G401 (cell line): Measurements from ENCODE around the gene XPR1. TPM values are rescaled to one million over a fixed set of nuclear protein-coding genes. Genes with fewer than 3 reads are reported as not detected.

Experiments
- DNase-seq: peaks from one replicate; pipeline ENCODE4 v3.0.0-alpha.2; 2015; ENCODE audit warnings: low spot score
- in situ Hi-C: cut with HindIII; loops from 2 replicates; pipeline ENCODE4 v1.10.0; 2016; ENCODE audit warnings: low sequenced_read_pairs, mixed read lengths
- total RNA-seq: library from RNA; depleted of rRNA; stranded (reverse); fragments of >200 nt; shearing (Covaris generic); gene quantifications from 2 replicates; pipeline ENCODE4 v1.2.3, GENCODE V29; 2014

Gene XPR1
- total RNA-seq, 1 experiment from 2014 or later: 29.6 TPM

DNA sequence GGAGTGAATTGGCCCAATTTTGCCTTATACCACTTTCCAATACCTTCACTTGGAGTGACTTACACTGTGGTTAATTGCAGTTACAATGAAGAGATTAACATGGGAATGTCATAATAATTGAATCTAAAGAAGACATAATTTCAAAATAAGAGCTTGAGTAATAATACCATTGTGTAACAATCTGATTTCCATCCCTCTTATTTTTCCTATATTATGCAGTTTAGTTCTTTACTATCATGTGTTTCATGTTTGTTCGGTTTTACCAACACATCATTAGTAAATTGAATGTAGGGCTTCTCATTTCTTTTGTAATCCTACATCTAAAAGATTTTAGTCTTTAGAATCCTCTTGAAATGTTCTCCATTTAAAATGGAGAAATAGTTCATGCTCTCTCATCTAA, 19.2 kb upstream of the XPR1 start:
- no peak for DNase-seq
- in situ Hi-C loops: no loop called here

DNA sequence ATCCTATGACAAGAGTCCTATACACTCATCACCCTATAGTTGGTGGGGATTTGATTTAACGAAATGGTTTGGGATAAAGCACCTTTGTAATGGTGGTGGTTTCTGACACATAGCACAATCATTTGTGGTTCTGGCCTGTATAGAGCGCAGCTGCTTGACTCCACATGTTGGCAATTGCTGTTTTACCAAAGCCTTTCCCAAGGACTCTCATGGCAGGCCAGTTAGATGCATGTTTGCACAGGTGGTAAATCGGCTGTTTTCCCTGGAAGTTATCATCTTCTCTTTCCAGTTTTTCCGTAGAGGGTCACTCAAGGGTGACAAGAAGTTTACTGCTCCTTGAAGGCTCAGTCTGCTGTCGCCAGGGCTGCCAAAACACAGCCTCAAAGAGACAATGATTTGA, 17.1 kb upstream of the XPR1 start:
- in situ Hi-C loops: no loop called here
- no peak for DNase-seq

DNA sequence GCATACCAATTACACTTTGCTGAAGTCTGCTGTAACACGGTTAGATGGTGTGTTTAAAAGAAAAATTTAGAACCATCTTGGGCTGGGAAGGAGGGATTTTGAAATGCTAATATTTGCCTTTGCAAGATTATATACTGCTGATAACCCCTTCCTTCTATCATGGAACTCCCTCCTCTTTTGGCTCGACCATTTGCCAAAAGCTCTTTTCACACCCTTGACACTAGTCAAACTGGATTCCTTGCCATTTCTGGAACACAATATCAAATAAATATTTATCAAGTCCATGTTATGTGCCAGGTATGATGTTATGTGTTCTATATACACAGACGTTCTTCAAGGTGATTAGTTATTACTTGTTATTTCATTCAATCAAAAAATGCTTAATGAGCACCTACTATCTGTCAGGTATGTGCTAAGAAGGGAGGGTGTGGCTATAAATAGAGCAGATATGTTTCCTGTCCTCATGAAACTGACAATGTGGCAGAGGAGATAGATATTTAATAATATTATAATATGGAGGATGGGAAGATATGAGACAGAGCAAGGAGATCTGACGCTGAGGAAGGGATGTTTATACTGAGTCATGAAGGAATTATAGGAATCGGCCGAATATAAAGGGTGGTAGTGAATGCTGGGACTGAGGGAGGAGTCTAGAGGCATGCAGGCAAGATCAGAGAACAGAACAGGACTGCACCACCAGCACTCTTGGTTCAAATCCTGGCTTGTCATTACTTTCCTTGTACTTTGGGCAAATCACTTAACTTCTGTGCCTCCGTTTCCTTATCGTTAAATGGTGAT, 16.1 kb upstream of the XPR1 start:
- DNase-seq: no peak

DNA sequence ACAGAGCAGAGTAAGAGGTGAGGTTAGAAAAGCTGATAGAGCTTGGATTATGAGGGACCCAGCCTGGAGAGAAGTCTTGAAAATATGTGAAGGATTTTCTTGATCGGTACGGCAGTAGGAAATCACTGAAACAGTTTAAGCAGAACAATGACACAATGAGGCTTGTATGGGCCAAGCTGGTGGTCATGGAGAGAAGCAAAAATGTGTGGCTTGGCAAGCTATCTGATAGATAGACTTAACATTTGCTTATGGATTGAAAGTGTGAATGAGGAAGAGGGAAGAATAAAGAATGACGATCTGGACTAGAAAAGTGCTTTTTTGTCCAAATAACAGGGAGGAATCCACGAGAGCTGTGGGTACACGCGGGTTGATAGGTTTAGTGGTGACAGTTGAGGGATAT, 15.4 kb upstream of the XPR1 start:
- in situ Hi-C loops: no loop called here
- no peak for DNase-seq

More for the DNA sequence above, 16.1 kb upstream of the XPR1 start:
- in situ Hi-C loops: no loop called here

DNA sequence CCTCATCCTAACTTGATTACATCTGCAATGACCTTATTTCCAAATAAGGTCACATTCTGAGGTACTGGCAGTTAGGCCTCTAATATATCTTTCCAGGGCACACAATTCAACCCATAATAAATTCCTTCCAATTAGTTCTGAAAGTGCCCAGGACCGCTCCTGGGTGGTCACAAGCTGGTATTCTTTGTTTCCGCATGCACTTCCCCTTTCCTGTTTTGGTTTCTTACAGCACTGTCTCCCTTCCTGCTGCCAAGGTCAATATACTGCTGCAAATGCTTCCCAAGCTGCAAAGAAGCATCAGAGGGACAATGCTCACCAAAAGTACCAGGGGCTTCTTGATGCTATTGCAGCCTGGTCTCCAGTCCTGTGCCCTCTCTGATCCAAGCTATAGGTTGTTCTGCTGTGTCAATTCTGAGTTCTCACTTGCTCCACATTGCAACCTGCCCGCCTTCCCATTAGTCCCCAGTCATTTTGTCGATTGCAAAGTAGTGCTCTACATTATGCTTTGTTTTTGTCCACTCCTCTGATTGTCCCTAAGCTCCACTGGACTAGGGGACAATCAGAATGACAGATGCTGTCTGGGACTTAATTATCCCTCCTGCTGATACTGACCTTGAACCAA, 13.9 kb upstream of the XPR1 start:
- in situ Hi-C loops: no loop called here
- no peak for DNase-seq

DNA sequence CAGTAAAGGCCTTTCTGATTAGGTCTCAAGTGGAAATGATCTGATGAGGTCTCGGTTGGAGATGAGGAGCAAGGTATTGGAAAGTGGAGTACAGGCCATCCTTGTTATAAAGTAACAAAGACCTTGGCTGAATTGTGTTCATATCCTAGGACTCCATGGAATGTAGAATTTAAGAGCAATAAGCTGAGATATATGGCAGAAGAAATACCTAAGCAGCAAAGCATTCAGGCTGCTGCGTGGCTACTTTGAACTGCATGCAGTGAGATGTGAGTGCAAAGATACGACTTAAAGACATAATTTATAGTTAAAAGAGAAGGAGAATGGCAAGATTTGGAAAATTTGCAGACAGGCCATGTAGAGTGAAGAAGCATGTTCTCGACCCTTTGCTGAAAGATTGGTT, 11.2 kb upstream of the XPR1 start:
- in situ Hi-C loops: no loop called here
- DNase-seq: no peak

DNA sequence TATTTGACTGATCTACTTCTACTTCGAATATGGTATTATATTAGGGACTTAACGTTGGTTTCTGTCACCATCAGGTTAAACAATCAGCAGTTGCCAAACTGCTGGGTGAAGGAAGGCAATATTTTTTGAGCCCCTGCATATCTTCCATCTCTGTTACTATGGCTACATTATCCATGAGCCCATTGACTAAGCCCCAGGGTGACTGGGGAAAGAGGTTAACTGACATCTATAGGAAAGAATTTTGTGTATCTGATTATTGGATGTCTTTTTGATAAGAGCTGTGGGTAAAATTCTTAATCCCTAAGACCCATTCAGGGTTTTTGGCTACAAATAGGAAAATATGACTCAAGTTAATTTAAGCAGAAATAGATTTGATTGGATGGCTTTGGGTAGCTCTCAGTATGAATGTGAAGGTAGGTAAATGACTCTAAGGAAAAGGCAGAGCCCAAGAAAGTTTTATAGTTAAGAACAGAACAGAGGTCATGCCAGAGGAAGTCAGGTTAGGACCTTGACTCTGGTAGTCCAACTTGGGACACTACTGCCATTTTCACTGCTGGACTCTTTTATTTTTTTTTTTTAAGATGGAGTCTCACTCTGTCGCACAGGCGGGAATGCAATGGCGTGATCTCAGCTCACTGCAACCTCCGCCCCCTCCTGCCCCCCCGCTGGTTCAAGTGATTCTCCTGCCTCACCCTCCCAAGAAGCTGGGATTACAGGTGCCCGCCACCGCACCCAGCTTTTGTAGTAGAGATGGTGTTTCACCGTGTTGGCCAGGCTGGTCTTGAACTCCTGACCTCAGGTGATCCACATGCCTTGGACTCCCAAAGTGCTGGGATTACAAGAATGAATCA, 8.9 kb upstream of the XPR1 start:
- in situ Hi-C loops: no loop called here
- no peak for DNase-seq

DNA sequence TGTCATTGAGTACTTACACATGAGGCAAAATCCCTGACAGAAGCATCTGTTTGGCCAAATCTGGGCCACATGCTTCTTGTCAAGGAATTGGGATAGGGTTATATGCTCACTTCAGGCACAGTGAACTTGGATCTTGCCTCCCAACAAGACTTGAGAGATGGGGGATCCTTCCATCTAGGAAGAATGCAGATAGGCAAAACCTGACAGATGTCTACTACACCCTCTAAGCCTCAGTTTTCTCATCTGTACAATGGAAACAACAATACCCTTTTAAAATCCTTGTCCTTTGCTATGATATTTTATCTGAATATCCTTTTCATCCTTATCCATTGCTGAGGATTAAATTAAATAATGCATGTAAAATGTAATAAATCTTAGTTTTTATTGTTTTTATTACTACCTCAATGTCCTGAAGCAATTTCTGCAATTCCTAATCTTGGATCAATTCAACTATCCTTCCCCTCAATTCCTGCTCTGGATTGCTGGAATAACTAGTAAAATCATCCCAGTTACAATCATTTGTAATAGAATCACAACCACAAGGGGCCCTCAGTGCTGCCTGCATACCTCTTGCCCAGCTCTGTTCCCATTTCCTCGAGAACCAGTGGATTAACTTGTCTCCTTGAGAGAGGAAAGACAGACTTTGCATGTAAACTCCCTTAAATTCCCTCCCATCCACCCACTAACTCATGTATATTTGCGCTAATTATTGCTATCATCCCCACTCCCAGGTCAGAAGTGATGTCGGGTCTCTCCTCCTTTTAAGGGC, 8.1 kb upstream of the XPR1 start:
- in situ Hi-C loops: no loop called here

DNA sequence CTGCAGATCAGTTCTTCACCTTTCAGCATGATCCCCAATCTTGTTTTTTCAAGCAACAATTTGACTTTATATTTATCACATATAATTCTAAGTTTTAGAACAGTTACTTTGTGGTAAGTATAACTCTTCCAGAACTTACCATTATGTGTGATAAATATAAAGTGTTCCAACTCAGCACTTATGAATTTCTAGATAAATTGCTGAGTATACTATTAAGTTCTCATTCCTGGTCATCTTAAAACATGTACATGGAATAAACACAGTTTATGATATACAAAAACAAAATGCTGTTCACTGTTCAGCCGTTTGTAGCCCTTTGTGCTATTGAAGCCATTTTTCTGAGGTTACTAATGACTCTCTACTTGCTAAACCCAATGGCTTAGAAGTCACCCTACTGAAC, 5.1 kb upstream of the XPR1 start:
- in situ Hi-C loops: no loop called here
- DNase-seq: no peak

More for the DNA sequence above, 8.1 kb upstream of the XPR1 start:
- DNase-seq: no peak

DNA sequence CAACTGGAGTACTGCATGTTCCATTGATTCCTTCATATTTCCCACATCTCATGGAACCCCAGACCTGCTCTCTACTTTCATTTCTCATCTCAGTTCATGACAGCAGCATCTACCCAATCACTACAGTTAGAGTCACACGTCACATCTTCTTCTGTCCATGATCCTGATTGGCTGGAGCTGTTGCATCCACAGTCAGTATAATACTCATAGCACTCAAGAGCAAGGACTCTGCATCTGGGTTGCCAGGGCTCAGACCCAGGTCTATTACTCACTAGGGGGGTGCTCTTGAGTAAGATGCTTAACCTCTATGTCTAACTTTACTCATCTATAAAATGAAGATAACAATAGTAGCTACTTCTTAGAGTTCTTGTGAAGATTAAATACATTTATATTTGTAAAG, 4.4 kb upstream of the XPR1 start:
- DNase-seq: no peak
- in situ Hi-C loops: no loop called here

DNA sequence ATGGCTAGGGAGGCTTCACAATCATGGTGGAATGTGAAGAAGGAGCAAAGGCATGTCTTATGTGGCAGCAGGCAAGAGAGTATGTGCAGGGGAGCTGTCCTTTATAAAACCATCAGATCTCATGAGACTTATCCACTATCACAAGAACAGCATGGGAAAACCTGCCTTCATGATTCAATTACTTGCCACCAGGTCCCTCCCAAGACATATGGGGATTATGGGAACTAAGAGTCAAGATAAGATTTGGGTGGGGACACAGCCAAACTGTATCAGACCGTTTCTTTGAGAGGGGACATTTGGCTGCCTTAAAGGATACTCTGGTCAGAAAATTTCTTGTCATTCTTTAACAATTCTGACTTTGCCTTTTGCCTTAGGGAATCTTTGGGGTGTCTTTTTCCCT, 3.2 kb upstream of the XPR1 start:
- in situ Hi-C loops: no loop called here
- no peak for DNase-seq

DNA sequence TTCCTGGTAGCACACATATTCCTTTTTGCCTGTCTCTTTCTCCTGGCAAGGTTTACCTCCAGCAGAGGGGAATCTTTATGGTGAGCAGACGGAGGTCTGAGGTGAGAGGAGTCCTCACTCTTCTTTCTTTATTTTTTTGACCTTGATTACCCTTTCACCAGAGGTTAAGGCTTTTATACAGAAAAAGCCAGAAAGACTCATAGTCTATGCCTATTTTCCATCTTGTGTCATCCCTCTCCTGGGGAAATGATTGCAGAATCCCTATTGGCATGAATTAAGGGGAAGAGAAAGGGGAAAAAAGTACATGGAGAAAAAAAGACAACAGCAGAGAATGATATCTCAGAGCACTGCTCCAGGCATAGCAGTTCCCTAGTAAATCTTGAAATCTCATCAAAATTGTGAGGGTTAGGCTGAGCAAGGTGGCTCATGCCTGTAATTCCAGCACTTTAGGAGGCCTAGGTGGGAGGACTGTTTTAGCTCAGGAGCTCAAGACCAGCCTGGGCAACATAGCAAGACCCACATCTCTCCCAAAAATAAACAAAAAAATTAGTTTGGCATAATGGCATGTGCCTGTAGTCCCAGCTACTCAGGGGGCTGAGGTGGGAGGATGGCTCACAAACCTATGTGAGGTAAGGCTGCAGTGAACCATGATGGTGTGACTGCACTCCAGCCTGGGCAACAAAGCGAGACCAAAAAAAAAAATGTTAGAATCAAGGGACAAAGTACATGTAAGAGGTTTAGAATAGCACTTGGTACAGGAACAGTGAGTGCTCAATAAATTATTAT, 1.2 kb upstream of the XPR1 start:
- DNase-seq: no peak
- in situ Hi-C loops: no loop called here

DNA sequence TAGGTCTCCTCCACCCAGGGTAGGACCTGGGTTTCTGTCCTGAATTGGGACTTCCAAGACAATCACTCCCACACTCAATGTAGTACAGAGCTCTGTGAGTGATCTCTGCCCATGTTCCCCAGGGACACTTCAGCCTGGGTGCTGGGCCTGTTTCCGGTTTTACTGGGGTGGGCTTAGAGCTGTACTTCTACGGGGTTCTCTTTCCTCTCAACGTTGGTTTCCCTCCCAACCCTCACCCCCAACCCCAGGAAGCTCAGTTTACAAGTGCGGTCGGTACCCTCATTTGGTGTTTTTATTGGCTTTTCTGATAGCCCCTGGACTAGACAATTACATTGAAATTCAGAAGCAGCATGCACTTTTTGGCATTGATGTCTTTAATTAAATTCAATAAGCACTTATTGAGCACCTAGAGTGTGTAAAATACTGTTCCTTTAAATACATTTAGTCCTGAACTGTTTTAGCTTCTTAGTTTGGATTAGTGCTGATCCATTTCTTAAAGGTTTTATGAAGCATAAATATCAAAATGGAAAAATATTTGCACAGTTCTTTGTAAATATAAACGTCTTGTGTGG, 542 bp upstream of the XPR1 start:
- no peak for DNase-seq
- in situ Hi-C loops: no loop called here

DNA sequence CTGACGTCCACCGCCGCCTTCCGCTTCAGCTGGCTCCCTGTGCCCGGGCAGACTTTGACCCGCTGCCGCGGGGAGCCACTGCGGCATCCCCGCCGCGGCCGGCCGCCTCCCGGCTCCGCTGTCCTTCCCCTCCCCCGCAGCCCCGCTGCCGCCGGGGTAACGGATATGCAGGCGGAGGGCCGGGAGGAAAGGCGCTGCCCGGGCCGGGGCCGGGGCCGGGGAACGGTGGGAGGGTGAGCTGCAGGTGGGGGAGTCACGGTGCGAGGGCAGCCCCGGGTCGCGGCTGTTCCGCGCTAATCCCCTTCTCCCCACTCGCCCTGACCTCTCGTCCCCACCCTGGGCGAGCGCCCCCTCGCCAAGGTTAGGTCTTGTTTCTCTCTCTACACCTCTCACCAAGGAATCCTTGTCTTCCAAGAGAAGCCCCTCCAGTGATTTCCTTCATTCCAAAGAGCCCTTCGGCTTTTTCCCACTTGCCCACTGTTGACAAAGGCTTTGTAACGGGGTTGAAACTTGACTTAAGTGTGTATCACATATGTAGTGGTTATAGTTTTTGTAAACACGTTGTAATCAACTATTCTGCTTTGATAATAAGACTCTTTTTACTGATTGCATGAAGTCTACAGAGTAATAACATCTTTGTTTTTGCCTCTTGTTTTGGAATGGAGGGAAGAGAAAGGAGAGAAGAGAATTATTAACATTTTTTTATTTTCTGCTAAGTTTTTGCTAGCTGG, 669 bp downstream of the XPR1 start:
- in situ Hi-C loops: no loop called here
- DNase-seq: peak; percentile 63

DNA sequence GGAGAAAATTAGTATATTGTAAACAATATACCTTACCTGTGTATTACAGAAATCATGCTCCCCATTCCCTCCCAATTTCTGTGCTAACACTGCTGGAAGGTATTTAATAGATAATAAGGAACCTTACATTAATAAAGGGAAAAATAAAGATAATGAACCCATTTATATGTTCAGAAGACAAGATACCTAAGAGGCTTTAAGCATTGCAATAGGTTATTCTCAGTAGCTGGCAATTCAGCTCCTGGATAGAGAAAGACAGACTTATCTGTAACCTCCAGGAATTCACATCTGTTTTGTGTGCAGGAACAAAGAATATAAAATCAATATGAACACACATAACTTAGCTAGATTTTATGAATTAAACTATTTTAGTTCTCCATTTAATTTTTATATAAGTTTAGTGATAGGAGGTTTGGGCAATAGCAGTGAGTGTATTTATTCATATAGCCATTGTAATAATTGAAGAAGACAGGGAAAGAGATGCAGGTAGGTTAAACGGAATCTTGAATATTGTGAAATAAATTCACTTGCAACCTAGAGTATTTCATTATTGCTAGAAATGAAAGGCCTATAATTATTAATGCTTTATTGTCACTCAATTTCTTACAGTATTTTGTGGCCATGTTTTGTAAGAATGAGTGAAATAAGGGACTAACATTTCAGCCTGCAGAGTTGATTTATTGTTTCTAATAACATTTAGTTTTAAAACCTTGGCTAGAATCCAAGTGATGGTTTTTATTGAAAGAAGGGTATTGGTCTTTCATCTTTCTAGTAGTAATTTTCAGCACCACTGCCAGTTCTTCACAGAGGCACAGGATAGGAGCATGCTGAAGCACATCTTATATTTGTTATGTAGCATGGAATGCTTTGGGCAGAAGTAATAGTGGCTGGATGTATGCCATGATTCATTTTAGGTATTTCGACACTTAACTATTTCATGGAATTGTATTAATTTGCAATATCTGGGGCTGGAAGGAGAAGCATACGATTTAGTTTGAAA, 1.5 kb downstream of the XPR1 start:
- in situ Hi-C loops: no loop called here

DNA sequence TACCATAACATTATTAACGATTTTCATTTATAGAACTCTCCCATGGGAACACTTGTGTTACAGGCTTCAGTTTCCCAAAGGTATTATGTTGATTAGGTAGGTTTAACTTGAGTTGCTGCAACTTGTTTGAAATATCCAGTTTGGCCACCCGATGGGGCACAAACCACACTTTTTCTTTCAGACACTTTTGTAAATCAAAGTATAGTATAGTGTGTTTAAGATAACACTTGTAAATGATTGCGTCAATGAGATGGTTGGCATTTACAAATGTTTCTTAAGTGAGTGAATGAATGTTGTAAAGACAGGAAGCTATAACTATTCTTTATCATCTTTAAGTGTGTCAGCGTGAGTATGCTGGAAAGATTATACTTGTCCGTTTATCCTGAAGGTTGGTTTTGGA, 4.3 kb downstream of the XPR1 start:
- in situ Hi-C loops: no loop called here
- no peak for DNase-seq

More for the DNA sequence above, 1.5 kb downstream of the XPR1 start:
- peak; percentile 40 for DNase-seq

DNA sequence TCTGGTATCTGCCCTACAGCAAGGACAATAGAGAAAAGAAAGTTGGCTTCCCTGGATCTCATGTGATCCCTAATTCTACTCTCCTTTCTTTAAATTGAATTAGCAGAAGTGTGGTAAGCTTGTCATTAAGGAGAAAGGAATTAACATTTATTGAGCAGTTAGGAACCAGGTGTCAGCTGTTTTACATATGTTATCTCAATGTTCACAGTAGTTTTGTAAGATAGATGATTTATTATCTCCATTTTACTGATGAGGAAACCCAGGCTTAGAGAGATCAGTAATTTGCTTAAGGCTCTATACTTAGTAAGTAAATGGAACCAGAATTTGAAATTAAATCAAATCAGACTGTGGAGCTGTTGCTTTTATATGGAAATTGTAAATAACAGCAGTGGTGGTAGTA, 8.0 kb downstream of the XPR1 start:
- in situ Hi-C loops: no loop called here
- DNase-seq: no peak
